Erythroblast (primary cell): Measurements from ENCODE around the gene NAA10.

Experiments used
- DNase-seq, 2 experiments: peaks; one replicate each; lab custom pipeline; 2025; lab: John Stamatoyannopoulos, UW
- GATA1 ChIP-seq: IDR thresholded peaks from 2 replicates; pipeline ENCODE4 v1.6.1; 2011; ENCODE audit warnings: low read depth, mild to moderate bottlenecking, control low read depth, low read length, moderate library complexity
- POLR2A ChIP-seq: IDR thresholded peaks from 2 replicates; pipeline ENCODE4 v1.6.1; 2011; ENCODE audit warnings: mild to moderate bottlenecking, low read length

The NAA10 gene

DNA sequence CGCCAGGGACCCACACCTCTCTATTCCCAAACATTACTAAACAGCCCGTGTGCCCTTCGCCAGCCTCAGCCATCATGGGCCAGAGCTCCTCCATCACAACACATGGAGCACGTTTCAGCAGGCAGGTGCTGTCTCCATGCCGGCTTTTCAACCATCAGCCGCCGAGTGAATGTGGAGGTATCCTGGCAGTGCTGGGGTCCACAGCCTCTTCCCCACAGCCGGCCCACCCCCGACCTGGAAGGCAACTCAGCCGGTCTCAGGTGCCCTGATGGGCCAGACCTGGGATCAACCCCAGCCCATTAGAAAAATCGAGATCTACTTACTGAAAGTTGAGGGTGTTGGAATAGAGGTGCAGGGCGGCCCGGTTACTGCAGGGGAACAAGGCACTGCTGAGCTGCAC lies 3.1 kb downstream of the NAA10 start:
- no peak for DNase-seq
- TF ChIP-seq POLR2A (no peak), GATA1 (no peak)

DNA sequence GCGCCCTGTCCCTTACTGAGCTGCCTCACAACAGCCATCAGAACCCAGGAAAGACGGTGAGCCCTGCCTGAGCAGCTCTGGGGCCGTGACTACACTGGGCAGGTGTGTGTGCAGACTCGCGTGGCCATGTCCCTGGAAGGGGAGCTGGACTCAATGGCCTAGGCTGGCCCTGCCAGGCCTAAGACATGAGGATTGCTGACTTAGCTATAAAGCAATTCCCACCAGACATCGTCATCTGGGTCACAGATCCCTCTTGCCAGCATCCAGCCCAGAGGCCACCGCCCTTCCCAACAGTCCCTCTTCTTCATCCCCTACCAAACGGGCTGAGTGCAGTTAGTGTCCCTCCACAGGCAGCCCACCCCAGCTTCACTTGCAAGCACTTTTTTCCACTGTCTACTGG lies 3.7 kb downstream of the NAA10 start:
- no peak for DNase-seq
- TF ChIP-seq GATA1 (no peak), POLR2A (no peak)

DNA sequence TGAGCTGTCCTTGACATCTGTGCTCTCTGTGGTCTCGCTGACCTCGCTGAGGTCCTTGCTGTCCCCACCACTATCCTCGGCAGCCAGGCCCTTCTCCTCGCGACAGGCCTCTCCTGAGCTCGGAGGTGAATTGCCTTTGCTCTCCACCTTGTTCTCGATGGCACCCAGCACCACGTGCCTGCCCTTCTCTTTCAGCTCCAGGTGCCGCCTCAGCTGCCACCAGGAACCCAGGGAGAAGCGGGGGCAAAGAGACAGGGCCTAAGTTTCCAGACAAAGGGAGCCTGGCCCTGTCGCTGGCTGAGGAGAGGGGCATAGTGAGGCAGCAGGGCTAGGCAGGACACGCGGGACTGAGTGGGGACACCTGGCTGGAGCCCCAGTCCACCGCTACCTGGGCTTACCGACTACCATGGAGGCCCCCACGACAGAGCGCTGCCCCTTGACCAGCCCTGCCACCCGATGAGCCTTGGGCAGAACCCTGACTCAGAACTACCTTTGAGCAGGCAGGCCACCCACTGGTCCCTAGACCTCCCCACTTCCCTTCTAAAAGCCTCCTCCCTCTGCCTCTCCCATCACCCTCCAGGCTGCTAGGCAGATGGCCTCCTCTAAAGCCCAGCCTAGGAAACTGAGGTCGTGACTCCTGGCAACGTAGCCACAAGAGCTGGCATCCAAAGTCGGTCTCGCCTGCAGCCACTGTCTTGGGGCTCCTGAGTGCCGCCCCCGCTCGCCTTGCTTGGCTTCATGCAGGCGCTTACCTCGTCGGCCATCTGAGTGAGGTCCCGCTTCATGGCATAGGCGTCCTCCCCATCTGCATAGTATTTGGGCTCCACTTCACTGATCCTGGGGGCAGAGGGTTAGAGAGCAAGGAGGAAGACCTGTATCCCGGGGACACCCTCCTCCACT lies 4.6 kb downstream of the NAA10 start:
- no peak for DNase-seq
- no peak for TF ChIP-seq POLR2A
- no peak for TF ChIP-seq GATA1

DNA sequence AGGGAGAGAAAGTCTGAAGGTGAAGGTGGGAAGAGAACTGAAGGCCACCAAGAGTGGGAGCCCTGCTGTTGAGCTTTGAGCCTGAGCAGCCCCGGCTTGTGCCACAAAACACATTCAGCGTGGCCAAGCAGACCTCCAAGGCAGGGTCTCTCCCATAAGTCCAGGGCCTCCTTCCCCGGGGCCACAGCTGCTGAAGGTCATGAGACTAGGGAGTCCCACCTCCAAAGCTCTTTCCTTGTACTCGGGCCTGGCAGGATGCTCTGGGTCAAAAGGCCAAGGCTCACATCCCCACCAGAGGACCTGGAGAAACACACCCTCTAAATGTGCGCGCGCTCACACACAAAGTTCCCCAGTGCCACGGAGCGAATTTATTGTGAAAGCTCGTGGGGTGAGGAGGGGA lies 5.3 kb downstream of the NAA10 start:
- no peak for DNase-seq
- no peak for TF ChIP-seq POLR2A
- TF ChIP-seq GATA1, result no peak

DNA sequence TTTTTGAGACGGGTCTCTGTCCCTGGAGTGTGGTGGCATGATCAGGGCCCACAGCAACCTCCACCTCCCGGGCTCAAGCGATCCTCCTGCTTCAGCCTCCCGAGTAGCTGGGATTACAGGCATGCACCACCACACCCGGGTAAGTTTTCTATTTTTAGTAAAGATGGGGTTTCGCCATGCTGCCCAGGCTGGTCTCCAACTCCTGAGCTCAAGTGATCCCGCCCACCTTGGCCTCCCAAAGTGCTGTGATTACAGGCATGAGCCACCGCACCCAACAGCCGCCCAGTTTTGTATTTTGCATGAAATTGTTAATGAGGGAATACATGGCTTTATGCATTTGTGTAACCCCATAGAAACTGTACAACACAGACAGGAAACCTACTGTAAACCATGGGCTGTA lies 6.0 kb downstream of the NAA10 start:
- no peak for DNase-seq
- TF ChIP-seq GATA1 (no peak), POLR2A (no peak)

DNA sequence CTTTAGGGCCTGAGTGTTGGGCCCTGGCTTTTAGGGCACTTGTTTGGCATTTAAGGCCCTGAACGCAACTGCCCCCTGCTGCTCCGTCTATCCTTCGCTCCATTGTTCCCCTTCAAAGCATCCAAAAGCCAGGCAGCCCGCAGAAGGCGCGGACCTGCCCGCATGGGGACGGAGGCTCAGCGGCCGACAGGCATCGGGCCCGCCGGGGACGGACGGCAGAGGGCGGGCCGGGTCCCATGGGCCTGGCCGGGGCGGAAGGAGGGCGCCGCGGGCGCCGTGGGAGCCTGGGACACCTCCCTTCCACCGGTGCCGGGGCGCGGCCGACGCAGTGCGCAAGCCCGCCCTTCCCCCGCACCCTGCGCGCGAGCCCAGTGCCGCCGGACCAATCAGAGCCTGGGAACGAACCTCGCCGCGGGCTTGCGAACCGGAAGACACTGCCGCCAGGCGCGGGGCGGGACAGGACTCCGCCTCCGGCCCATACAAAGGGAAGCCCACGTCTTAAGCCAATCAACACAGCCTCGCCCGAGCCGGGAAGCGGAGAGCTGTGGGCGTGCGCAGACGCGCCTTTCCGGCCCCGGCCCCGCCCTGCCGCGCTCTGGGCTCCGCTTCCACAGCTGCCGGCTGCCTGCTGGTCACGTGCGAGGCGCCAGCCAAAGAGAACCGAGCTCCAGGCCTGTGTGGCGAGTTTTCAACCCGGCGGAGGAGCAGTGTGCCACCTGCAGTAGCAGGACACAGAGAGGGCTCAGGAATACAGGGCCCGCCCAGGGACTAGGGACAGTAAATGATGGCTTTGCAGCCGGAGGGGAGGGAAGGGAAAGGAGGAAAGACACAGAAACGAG lies 6.7 kb downstream of the NAA10 start:
- DNase-seq, result peak; percentile 97
- TF ChIP-seq GATA1 (no peak), POLR2A (peak; percentile 83)

DNA sequence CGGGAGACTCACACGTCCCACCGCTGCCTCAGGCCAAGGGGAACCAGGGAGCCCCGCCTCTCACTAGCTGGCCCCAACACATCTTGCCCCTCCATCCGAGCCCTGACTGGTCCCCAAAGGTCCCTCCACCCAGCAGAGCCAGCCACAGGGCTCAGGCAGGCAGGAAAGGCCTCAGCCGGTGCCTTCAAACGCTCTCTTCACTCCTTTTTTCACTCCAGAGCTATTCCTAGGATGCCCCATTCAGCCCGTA lies 7.2 kb downstream of the NAA10 start:
- TF ChIP-seq GATA1 (no peak), POLR2A (no peak)

DNA sequence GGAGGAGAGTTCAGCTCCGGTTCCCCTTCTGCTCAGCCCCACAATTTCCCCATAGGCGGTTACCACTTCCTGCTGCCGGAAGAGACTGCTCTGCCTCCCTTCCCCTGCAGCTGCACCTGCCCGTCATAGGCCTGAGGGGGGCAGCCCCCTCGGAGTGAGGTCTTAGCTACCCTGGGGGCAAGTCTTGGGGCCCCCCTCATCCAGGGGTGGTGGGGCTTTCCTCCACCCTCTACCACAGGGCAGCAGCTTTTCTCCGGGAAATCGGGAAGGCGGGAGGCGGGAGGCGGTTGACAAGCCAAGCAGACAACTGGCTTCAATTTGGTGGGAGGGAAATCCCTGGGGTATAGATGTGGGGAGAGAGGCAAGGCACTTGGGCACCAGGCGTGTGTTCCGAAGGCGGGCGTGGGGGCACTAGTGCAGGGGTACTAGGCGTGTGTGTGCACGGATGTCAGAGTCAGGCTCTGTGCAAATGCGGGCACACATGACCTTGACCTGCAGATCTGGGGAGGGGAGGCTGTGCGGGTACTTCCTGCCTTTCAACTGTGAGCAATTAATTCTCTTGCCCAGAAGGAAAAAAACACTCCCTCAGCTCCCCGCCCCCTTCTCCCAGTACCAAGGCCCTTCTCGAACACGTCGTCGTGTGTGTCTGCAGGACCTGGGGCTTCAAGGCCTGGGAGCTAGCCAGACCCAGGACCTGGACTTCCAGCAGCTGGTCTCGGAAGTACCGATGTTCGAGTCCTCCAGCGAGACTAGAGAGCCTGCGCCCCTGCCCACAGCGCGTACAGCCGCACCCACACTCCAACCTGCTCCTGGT lies 7.8 kb downstream of the NAA10 start:
- DNase-seq, result peak; percentile 30 to 35
- no peak for TF ChIP-seq GATA1
- TF ChIP-seq POLR2A, result no peak

More for the DNA sequence above, 7.2 kb downstream of the NAA10 start:
- DNase-seq, result peak; percentile 60 to 63

DNA sequence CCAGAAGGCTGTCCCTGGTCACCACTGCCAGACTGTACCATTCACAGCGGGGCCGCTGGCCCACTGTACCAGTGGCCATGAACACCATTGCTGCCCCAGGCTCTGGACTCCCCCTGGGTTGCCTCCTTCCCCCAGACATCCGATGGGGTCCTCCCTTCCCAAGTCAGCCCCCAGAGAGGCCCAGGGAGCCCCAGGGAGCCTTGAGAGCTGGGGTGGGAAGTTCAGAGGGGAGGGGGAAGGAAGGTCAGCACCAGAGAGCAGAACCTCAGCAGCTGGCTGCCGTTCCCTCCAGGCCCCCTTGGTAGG lies 8.3 kb downstream of the NAA10 start:
- TF ChIP-seq GATA1, result no peak
- no peak for TF ChIP-seq POLR2A
- no peak for DNase-seq

DNA sequence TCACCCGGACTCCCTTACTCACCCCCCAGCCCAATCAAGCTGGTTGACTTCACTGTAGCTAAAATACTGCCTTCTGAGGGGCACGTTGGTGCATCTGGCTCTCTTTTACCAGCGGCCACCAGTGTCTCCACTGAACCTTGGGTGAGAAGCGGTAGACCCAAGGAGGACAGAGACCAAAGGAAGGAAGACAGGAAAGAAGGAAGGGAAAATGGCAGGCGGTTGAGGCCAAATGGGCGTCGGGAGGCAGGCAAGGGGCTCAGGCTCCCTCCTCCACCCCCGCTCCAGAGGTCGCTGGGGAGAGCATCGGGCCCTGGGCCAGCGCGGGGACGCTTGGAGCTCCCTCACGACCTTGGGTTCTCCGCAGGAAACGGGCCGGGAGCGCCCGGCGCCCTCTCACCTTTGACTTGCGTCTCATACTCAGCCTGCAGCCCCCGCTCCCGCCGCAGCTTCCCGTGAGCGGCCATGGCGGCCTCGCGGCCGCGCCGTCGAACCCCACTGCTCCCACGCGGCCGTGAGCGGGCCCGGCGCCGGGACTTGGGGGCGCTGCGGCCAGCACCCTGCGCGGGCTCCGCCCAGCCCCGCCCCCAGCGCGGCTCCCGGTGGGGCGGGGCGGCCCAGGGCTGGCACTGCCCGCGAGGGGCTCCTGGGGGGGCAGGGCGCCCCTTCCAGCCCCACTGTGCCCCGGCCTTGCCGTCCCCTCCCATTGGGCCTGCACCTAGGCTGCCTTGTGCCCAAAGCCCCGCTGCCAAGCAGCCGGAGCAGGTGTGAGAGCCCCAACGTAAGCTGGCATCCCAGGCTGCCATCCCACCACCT lies 8.9 kb downstream of the NAA10 start, which contains the start of gene ARHGAP4:
ARHGAP4 (minus strand) TSS at position 526 of the 813 bp plus-strand sequence; CDS start at position 464, 62 bp downstream.
- peak; percentile 44 to 56 for DNase-seq
- TF ChIP-seq POLR2A, result peak; percentile 57
- TF ChIP-seq GATA1, result no peak

DNA sequence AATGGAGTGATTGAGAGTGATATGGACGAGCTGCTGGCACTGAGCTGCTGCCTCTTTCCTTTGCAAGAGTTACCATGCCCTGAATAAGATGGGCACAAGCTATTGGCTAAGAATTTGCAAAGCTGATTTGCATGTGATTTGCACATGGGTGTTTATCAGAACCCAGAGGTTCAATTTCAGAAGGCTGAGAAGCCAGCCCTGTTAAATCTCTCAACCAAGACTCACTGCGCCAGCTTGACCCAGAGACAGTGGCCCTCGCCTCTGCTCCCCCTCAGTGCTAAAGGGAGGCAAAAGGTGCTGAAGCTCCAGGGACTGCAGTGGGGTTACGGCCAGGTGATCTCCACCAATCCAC lies 9.5 kb downstream of the NAA10 start:
- DNase-seq, result no peak
- TF ChIP-seq GATA1 (no peak), POLR2A (no peak)

DNA sequence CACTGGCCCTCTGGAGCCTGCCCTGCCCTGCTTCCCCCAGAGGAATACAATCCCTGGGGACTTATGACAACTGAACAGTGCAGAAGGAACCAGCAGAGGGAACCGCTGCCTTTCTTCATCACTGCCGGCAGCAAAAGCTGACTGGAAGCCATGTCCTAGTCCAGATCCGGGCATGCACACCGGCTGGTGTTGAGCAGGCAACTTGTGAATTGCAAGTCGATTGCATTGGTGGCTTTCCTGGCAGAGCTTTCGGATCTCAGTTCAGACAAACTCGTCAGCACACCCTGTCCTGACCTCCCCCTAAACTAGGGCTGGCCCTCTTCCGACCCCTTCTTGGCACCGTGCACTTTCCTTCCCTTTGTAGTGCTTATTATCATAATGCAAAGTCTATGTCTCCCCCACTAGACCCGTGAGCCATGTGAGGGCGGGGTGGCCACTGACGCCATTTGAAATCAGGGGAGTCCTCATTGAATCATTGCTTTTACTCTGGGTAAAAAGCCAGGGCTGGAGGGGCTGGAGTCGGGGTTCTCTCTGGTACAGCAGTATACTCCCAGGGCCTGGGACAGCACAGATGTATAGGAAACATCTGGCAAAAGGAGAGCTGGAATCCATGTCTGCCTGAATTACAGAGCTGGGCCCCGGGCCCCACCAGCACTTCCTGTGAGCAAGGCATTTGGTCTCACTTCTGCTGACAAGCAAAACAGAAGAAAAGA lies 10.5 kb downstream of the NAA10 start:
- no peak for TF ChIP-seq POLR2A
- no peak for TF ChIP-seq GATA1
- DNase-seq, result peak; percentile 48 to 54
